Measurements from ENCODE around the gene SHISA9.

DNA sequence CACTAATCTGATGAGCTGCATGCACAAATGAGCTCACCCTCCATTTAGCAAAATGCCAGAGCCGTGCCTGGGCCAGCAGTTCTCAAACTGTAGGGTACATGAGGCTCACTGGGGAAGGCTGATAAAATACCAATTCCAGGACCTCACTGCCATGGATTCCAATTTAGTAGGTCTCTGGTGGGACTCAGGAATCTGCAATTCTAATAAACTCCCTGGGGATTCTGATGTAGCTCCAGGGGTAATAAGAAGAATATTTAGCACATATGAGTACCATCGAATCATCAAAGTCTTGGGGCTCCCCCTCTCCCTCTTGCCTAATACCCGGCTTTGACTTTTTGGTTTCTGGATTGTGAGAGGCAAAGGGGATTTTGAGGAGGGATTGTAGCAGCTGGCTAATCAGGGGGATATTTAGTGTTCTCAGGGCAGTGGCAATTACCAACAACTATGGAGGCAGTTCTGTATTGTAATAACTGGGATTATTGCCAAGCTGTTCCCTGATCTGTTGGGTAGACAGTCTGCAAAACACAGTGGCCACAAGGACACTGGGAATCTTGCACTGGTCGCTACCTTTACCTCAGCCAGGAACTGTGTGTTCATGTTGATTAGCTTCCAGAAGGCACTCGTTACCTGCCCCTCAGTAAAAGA is 140.4 kb downstream of the SHISA9 start:
- no peak for TF ChIP-seq SUZ12 (IDR thresholded peaks at IDR 0.05; ENCODE audit: extremely low read depth, insufficient read depth, insufficient read length)
- TF ChIP-seq ZNF274 (IDR thresholded peaks at IDR 0.05; ENCODE audit: low read depth, low read length): no peak
